Measurements from ENCODE around the gene C15orf39. TPM values are rescaled to one million over a fixed set of nuclear protein-coding genes. Genes with fewer than 3 reads are reported as not detected.
A peak's percentile ranks its signal among the peaks of the same experiment; 100 is the strongest.

The C15orf39 gene
- polyA plus RNA-seq, 5 donors: 7.2 to 17.3 (median 10.7) TPM

DNA sequence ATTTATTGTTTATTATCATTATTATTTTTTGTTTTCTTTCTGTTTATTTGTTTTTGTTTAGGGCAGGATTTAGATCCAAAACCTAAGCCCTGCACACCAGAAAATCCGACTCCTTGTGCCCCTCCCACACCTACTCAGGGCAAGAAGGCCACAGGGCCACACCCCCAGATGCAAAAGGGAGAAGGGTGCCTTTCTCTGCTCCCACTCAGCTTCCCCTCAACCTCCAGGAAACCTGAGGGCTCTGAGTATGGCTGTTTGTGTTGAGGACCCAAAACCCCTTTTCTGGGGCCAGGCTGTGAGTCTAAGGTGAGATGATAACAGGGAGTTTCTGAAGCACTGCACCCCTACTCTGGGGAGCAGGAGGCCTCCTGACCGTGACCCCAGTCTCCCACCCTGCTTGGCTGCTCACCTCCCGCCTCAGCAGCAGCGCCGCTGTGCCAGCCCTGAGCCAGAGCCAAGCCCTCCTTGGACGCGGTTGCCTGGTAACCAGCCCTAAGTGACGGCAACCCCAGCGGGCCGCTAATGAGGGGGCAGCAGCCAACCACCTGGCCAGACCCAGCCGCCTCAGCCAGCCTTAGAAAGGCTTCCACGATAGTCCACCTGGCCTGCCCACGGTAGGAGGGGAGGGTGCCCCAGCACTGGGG, 6.4 kb upstream of the C15orf39 start:
- peak in 1 of 2 donors; percentile 61 for DNase-seq

DNA sequence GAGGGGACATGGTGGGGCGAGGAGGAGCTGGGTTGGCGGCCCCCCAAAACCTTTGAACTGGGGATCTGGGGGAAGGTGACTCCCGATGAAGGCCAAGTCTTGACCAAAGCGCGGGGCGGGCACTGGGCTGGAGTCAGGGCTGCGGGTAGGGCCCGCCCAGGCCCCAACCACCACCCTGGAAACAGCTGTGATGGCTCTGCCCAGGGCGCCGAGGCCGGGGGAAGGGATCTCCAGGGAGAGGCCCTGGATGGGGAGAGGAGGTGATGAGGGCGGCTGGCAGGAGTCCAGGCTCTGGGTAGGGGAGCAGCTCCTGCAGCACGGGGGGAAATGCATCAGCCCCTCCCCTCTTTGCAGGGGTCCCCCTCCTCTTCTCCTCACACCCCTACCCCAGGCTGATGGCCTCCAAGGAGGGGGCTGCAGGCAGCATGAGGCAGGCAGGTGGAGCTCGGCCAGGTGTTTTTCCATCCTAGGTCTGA, 5.9 kb upstream of the C15orf39 start:
- DNase-seq: peak in 1 of 2 donors; percentile 14

DNA sequence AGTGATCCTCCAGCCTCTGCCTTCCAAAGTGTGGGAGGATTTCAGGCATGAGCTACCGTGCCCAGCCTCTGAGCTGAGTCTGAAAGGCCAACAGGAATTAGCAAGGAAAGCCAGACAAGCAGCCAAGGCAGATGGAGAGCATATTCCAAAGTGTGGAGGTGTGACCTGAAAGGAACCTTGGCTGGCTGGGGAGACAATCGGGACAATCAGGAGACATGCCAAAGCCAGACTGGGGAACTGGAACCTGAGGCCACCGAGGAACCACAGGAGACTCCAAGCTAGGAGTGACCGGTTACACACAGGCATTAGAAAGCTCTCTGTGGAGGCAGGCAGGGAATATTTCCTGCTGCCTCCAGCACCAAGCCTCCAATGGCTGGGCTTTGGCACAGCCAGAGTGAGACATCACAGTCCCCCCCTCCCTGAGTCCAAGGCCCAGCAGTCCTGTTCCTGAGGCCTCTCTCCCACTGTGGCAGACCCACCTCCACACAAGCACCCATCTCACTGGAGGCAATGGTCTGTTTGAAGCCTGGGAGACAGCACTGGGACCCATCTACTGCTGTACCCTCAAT, 4.5 kb upstream of the C15orf39 start:
- DNase-seq: no peak

DNA sequence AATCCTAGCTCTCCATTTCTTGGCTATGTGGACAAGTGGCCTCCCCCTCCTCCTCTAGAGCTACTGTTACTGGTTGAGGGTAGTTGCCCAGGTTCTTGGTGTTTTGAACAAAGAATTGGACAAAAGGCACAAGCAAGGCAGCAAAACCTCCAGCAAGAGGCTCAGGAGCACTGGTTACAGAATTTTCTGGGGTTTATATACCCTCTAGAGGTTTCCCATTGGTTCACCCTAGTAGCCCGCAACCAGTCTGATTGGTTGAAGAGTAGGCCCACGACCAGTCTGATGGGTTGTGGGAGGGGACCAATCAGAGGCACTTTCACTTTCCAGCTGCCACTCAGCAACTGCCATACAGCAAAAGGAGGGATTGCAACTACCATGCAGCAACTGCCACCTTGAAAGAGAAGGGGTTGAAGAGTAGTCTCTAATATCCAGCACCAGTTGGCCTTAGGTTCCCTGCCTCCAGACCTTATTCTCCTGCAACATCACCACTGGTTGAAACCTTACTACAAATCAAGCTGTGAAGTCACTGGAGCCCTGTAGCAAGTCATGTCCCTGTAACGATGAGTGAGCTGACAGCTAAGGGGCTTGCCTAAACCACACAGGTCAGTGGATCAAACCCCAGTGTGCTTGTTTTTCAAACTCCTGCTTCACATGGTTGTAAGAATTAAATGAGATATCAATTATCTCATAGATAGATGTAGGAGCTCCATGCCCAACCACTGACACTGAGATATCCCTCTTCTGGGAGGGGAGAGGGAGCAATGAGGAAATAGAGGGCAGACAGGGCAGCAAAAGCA, 2.9 kb upstream of the C15orf39 start:
- DNase-seq: no peak

DNA sequence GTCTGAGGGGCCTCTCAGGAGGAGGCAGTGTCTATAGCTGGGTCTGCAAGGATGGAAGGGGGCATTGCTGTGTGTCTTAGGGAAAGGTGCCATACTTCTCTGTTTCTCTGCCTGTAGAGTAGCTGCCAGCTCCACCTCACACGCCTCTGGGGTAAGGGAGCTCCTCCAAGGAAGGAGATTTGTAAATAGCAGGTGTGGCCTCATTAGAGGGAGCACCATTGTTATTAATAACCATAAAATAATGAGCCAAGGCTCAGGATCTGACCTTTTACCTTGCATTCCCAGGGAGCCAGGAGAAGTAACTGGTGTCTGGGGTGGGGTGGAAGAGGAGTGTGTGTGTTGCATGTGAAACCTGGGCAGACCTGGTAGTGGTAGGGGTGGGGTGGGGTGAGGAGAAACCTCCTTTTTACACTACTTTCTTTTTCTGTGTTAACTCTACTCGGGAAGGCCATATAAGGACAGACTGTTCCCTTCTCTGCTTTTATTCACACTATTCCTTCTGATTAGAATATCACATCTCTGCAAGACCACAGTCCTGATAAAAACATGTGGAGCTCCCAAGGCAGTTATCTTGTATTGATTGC, 2.2 kb upstream of the C15orf39 start:
- no peak for DNase-seq

DNA sequence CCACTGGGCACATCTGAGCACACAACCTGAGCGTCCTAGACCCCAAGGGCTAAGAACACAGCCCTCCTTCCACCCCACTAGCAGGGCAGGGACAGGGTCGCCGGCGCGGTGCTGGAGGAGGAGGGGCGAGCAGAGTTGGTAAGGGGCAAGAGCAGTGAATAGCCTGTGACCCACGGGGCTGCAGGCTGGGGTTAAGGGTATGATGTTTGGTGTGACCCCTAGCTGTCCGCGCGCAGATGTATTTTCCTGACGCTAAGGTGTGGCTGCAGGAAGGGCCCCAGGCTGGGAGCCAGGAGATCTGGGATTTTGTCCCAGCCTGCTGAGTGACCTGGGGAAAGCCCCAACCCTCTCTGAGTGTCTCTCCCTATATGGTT, 1.3 kb upstream of the C15orf39 start:
- no peak for DNase-seq

DNA sequence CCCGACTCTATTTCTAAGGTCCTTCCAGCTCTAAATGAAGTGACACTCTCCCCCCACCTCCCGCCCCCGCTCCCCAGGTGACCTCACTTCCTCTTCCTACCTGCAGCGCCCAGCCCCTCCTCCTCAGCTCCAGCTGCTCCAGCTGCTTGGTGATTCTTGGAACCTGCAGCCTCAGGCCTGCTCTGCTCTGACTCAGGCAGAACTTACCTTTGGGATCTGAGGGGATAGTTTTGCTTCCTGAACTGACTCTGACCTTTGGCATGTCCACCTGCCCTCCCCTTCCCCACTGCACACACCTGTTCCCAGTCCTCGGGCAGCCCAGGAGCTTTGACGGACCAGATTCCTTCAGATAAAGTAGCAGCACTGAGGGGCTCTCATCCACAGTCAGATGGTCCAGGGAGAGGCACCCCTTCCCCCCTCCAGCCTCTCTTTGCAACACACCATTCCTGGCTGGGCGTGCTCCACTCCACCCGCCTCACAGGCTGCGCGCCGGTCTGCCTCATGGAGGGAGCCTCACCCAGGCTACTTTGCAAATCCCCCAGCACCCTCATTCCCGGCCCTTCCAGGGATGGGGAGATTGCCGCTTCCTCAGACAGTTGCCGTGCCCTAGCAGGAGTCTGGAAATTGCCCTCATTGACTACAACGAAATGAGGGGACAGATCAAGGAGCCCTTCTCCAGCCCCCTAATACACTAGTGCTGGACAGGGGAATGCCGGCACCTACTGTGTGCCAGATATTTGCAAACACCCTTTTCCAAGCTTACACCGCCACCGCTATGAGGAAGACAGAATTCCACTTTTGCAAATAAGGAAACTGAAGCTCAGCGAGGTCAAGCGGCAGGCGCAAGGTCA, 692 bp upstream of the C15orf39 start:
- DNase-seq: no peak

DNA sequence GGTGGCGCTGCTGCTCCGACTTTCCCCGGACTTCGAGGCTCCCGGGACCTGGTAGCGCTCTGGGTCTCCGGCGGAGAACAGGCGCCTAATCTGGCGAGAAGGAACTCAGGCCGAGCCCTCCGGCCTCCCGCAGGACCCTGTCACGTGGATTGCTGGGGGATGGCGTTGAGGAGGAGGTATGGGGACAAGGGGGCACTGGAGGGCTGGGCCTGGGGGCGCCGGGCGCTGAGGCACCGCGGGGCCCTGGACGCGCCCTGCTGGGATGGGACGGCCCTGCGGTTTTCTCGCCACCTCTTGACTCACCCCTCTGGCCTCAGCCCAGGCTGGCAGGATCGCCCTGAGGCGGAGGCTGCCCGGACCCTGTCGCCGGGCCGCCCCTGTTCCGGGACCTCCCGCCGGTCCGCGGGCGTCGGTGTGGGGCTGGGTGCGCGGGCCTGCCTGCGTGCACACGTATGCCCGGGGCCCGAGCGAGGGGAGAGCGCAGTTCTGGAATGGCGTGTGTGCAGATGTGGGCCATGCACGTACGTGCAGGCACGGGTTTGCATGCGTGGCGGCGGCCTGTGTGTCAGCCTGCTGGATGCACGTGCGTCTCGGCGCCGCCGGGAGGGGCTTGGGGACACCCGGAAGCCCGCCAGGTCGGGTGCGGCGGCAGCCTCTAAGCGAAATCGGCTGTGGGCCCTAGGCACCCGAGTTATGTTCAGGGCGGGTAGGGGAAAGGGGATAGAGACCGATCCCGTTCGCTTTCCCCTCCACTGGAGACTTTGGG, 752 bp downstream of the C15orf39 start:
- peak; percentile 42 to 62 for DNase-seq

DNA sequence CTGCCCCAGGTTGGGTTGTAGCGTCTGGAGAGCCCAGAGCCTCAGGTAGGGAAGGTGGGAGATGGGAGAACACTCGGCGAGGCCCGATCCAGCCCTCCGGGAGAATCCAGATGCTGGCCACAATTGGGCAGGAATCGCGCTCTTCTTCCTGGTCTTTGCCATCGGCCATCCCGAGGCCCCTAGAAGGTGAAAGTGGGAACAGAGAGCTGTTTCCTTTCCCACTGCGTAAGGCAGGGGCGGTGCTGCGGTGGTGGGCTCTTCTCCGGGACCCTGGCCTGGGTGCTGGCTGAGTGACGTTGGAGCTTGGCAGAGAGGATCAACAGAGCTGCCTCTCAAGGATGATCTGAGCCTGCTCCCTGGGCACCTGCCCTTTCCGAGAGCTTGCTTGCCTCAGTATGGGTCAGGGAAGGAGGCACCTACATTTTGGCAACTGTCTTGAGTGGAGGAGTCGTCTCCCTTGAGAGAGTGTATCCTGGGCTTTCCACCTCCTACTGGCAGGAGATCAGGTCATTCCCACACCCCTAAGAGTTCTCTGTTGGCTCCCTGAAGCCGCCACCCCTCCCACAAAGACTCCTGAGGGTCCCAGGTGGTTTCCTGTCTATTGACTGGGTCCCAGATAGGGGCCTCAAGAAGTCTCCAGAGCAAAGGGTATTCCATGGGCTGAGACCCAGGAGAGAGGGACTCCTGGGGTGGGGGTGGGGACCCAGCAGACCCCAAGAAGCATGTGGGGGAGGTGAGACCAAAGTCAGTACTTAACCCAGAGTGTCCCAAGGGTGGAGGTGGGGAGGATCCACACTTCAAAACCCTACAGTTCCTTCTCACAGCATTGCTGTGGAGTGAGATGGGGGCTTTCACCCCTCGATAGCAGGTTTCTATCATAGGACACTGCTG, 1.6 kb downstream of the C15orf39 start:
- DNase-seq: no peak

DNA sequence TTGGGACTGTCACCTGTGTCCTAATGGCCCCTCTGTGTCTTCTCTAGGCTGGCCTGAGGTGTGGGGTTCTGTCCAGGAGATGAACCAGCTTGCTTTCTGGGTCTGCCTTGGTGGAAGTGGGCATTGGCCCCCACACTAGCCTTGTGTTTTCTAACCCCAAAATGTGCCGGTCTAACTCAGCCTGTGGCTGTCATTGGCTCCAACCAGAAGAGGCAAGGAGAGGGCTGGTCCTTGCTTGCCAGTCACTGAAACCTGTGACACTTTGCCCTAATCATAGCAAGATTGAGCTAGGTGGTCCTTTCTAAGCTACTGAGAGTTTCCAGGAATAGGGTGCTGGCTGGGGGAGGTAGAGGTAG, 2.2 kb downstream of the C15orf39 start:
- DNase-seq: no peak

DNA sequence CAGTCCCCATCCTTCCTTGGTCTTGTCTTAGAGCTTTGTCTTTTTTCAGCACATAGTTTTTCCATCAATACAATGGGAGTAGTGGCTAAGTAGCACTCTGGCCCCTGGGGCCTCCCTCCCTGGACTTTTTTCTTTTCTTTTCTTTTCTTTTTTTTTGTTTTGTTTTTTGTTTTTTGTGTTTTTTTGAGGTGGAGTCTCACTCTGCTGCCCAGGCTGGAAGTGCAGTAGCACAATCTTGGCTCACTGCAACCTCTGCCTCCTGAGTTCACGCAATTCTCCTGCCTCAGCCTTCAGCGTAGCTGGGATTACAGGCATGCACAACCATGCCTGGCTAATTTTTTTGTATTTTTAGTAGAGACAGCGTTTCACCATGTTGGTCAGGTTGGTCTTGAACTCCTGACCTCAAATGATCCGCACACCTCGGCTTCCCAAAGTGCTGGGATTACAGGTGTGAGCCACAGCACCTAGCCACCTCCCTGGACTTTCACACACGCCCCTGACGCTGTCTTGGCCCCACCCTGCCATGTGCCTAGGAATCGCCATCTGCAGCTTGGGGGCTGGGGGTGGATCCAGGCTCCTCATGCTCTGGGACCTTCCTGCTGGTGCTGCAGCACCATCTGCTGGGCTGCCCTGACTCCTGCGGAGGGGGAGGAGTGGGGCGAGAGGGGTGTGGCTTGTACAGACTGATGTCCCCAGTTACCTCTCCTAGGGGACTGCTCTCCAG, 2.8 kb downstream of the C15orf39 start:
- DNase-seq: peak; percentile 73 to 84

DNA sequence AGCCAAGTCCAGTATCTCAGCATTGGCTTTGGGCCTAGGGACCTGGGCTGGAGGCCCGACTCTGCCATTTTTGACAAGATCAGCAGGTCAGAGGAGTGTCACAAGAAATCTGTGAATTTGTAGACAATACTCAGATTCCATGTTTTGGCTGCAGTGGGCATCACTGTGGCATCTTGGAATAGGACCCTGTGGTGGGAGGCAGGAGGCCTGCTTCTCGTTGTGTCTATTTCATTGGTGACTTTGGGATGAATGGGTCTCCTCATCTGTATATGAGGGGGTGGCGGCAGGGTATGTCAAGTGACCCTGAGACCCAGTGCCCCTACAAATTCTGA, 3.3 kb downstream of the C15orf39 start:
- DNase-seq: no peak

DNA sequence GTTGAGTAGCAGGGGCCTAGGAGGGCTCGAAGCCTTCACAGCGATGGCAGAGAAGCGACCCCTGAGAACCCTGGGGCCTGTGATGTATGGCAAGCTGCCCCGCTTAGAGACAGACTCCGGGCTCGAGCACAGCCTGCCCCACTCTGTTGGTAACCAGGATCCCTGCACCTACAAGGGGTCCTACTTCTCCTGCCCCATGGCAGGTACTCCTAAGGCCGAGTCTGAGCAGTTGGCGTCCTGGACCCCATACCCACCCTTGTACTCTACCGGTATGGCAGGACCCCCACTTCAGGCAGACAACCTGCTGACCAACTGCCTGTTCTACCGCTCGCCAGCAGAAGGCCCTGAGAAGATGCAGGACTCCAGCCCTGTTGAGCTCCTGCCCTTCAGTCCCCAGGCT, 4.3 kb downstream of the C15orf39 start:
- DNase-seq: no peak

DNA sequence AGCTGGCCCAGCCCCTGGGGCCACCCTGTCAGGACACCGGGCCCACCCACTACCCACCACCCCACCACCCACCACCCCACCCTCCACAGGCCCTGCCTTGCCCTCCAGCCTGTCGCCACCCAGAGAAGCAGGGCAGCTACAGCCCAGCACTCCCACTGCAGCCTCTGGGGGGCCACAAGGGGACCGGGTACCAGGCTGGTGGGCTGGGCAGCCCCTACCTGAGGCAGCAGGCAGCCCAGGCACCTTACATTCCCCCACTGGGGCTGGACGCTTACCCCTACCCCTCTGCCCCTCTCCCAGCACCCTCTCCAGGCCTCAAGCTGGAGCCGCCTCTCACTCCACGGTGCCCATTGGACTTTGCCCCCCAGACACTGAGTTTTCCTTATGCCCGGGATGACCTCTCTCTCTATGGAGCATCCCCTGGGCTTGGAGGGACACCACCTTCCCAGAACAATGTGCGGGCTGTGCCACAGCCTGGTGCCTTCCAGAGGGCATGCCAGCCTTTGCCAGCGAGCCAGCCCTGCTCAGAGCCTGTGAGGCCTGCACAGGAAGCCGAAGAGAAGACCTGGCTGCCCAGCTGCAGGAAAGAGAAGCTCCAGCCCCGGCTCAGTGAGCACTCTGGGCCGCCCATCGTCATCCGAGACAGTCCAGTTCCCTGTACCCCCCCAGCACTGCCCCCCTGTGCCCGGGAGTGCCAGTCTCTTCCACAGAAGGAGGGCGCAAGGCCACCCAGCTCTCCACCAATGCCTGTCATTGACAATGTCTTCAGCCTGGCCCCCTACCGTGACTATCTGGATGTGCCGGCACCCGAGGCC, 5.3 kb downstream of the C15orf39 start:
- DNase-seq: no peak

DNA sequence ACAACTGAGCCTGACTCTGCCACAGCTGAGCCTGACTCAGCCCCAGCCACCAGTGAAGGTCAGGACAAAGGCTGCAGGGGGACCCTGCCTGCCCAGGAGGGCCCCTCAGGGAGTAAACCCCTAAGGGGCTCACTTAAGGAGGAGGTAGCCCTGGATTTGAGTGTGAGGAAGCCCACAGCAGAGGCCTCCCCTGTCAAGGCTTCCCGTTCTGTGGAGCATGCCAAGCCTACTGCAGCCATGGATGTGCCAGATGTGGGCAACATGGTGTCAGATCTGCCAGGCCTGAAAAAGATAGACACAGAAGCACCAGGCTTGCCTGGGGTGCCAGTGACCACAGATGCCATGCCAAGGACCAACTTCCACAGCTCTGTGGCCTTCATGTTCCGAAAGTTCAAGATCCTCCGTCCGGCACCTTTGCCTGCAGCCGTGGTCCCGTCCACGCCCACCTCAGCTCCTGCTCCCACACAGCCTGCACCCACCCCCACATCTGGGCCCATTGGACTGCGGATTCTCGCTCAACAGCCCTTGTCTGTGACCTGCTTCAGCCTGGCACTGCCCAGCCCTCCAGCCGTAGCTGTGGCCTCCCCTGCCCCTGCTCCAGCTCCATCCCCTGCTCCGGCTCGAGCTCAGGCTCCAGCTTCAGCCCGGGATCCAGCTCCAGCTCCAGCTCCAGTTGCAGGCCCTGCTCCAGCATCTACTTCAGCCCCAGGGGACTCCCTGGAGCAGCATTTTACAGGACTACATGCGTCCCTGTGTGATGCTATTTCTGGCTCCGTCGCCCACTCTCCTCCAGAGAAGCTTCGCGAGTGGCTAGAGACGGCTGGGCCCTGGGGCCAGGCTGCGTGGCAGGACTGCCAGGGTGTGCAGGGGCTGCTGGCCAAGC, 6.2 kb downstream of the C15orf39 start:
- DNase-seq: no peak

DNA sequence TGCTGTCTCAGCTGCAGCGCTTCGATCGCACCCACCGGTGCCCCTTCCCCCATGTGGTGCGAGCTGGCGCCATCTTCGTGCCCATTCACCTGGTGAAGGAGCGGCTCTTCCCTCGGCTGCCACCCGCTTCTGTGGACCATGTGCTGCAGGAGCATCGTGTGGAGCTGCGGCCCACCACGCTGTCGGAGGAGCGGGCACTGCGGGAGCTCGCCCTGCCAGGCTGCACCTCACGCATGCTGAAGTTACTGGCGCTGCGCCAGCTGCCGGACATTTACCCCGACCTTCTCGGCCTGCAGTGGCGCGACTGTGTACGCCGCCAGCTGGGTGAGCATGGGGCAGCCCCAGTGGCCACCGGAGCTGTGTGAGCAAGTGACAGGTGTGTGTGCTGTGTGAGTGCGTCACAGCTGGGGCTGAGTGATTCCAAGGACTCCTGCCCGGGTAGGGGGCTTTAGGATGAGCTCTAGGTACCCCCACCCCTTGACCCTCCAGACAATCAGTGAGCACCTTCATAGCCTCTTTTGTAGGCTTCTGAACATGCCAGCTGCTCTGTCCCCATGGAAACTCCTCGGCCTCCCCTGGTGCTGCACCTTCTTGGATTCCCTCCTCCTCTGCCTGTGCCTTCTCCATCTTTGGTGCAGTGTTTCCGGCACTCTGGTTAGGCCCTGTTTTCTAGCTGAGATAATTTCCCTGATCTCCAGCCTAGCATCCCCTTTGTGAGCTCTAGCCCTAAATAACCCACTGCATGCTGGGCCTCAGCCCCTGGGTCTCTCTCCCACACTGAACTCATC, 7.0 kb downstream of the C15orf39 start:
- no peak for DNase-seq

DNA sequence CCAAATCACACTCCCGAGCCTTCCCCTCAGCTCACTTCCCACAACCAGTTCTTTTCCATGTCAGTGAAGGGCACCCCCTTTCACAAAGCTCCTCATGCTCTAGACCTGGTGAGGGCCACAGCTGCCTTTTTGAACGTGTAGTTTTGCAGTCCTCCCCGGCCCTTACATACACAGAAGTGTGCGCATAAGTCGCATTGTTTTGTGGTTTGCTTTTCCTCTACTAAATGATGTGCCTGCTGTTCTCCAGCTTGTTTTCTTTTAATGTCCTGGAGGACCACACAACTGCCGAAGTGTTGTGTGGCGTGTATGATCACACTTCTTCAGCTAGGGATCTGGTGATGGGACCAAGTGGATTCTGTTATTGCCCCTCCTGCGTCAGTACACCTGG, 7.6 kb downstream of the C15orf39 start:
- DNase-seq: no peak
